Measurements from ENCODE around the gene SELENOF. TPM values are rescaled to one million over a fixed set of nuclear protein-coding genes. Genes with fewer than 3 reads are reported as not detected.

SELENOF gene
- total RNA-seq, 2 donors from 2014 or later: 73.1 to 80.7 TPM

DNA sequence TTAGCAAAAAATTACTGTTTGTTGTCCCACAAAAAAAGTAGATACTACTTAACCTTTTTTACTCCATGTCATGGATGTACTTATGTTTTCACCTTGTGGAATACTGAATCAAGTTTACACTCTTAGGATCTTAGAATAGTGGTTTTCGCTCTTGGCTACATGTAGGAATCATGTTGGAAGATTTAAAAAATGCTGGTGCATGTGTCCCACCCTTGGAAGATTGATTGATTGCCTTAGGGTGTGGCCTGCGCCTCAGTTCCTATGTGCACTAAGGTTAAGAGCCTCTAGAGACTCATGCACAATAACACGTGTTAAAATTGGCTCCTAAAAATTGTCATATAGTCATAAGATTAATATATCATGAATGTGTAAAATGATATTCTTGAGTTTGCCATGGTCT, 25.5 kb upstream of the SELENOF start:
- H3K36me3 ChIP-seq: no peaks in the 10 kb centered on the region
- H3K9me3 ChIP-seq: no peaks in the 10 kb centered on the region
- TF ChIP-seq CTCF (IDR thresholded peaks at IDR 0.05): no peak
- no peaks in the 10 kb centered on the region for H3K4me1 ChIP-seq
- no peak overlapping the region for H3K27ac ChIP-seq
- DNase-seq (ENCODE audit: low spot score): no peak
- H3K27me3 ChIP-seq: no peaks in the 10 kb centered on the region
- no peak overlapping the region for H3K4me3 ChIP-seq

DNA sequence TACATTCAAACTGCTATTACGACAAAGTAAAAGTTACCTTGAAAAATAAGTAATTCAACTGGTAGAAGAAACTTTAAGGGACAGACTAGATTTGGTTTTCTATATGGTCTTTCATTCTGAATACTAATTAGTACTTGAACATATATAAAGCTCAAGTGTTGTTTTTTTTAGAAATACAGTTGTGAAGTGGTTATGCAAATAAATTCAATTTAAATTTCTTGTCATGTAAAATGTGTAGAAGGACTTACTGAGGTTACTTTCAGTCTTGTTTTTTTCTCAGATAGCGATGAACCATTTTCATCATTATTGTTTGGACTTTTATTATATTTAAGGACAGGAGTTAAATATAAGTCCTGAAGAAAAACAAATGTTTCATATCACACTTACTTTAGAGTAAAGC, 24.9 kb upstream of the SELENOF start:
- Histone ChIP-seq H3K36me3 (no peaks in the 10 kb centered on the region), H3K27ac (no peak overlapping the region), H3K4me1 (no peaks in the 10 kb centered on the region), H3K9me3 (no peaks in the 10 kb centered on the region), H3K27me3 (no peaks in the 10 kb centered on the region), H3K4me3 (no peak overlapping the region)
- no peak for DNase-seq (ENCODE audit: low spot score)
- TF ChIP-seq CTCF (IDR thresholded peaks at IDR 0.05): no peak

DNA sequence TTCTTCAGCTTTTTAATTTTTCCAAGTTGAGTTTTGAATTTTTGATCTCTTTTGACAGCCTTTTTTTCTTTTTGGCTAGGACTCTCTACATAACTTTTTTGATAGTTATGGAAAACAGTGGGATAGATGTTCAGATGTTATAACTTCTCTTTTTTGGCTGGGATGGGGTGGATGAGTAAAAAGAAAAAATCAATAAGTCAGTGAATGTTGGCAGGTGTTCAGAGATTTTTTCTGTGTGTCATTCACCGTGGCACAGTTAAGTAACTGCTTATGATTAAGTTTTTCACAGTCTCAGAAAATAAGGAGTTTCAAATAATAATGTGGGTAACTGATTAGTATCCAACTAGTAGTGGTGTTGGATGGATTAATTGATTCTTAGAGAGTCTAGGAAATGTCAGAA, 24.5 kb upstream of the SELENOF start:
- H3K4me3 ChIP-seq: no peak overlapping the region

GRCh38 chr1:86933562-86934377, 19.8 kb upstream of the SELENOF start:
- TF ChIP-seq CTCF (IDR thresholded peaks at IDR 0.05): no peak
- Histone ChIP-seq H3K4me3 (no peak overlapping the region), H3K27me3 (no peaks in the 10 kb centered on the region), H3K4me1 (no peaks in the 10 kb centered on the region), H3K36me3 (no peaks in the 10 kb centered on the region), H3K9me3 (no peaks in the 10 kb centered on the region), H3K27ac (peak overlapping the region in 1 of 2 donors; percentile 60)
- DNase-seq (ENCODE audit: low spot score): no peak

More for the DNA sequence above, 24.5 kb upstream of the SELENOF start:
- Histone ChIP-seq H3K36me3 (no peaks in the 10 kb centered on the region), H3K27ac (no peak overlapping the region), H3K4me1 (no peaks in the 10 kb centered on the region), H3K9me3 (no peaks in the 10 kb centered on the region), H3K27me3 (no peaks in the 10 kb centered on the region)
- DNase-seq (ENCODE audit: low spot score): no peak
- no peak for TF ChIP-seq CTCF (IDR thresholded peaks at IDR 0.05)

- Histone ChIP-seq H3K9me3 (no peaks in the 10 kb centered on the region), H3K4me1 (no peaks in the 10 kb centered on the region), H3K4me3 (no peak overlapping the region), H3K27me3 (no peaks in the 10 kb centered on the region), H3K27ac (no peak overlapping the region), H3K36me3 (no peaks in the 10 kb centered on the region)
- no peak for DNase-seq (ENCODE audit: low spot score)
- no peak for TF ChIP-seq CTCF (IDR thresholded peaks at IDR 0.05)
Observed at GRCh38 chr1:86933051-86933450, 19.1 kb upstream of the SELENOF start.

GRCh38 chr1:86928819-86929218, 14.9 kb upstream of the SELENOF start:
- Histone ChIP-seq H3K36me3 (no peaks in the 10 kb centered on the region), H3K4me3 (no peak overlapping the region), H3K27me3 (no peaks in the 10 kb centered on the region), H3K9me3 (no peaks in the 10 kb centered on the region), H3K27ac (no peak overlapping the region), H3K4me1 (no peaks in the 10 kb centered on the region)
- no peak for DNase-seq (ENCODE audit: low spot score)
- TF ChIP-seq CTCF (IDR thresholded peaks at IDR 0.05): no peak

All from right atrium auricular region (tissue), 2 donors.